ENCODE data around the gene GATA5. TPM values are rescaled to one million over a fixed set of nuclear protein-coding genes. Genes with fewer than 3 reads are reported as not detected.

GATA5 gene
- total RNA-seq, 1 experiment from 2014 or later: 1.4 TPM

DNA sequence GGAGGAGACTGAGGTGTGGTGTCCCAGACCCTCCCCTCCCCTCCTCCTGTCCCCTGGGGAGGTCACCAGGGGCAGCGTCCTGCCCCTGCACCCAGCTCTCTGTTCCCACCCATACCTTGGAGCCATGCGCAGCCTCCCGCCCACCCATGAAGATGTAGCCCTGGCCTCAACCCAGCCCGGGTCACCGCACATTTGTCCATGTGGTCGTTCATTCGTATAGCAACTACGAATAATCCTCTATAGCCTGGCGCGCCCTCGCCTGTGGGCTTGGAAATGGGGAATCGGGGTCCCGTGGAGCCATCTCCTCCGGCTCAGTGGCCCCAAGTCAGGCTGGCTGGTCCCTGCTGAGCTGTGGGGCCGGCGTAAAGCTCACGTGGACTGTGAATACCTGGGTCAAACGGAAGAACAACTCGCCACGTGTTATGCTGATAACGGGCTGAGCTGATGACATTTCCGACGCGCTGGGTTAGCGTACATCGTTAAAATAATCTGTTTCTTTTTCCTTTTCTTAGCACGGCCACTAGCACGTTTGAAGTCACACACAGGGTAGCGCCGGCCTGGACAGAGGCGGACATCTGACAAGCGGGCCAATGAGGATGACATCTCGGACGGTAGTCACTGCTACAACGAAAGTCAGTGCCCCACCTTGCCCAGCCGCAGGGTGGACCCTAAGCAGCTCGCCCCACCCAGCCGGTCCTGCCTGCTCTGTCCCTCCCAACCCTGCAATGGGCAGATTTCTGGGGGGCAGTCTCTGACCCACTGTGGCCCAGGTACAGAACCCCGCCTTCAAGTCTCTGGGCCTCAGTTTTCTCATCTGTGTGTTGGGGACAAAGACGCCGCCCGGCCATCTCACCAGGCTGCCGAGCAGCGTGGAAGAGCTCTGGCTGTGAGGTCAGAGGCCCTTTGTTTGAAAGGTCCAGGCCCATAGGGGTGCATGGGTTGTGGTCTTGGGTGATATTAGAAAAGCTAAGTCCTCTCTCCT lies 28.6 kb downstream of the GATA5 start:
- Mint-ChIP-seq H3K27ac (no peak overlapping the region), H3K27me3 (ENCODE audit: low read depth) (no peaks in the 10 kb centered on the region), H3K4me1 (no peaks in the 10 kb centered on the region), H3K4me3 (no peak overlapping the region), H3K36me3 (no peaks in the 10 kb centered on the region), H3K9me3 (peaks cover 4% of the 10 kb centered on the region; the same call in 1 of the 2 replicates)
- POLR2A ChIA-PET: no interaction called here
- CTCF ChIA-PET: no interaction called here
- no peak for DNase-seq (ENCODE audit: low spot score)
- ATAC-seq: no peak
- TF ChIP-seq ZNF121 (CRISPR knock-in tag; IDR thresholded peaks at IDR 0.05) (no peak), CDX4 (CRISPR knock-in tag; IDR thresholded peaks at IDR 0.05; ENCODE audit: borderline replicate concordance) (no peak), E2F4 (CRISPR knock-in tag; IDR thresholded peaks at IDR 0.05; ENCODE audit: borderline replicate concordance, low read depth) (no peak), KAT7 (CRISPR knock-in tag; IDR thresholded peaks at IDR 0.05; ENCODE audit: borderline replicate concordance) (no peak), AR (CRISPR knock-in tag; IDR thresholded peaks at IDR 0.05) (no peak), JAZF1 (CRISPR knock-in tag; IDR thresholded peaks at IDR 0.05) (no peak), ETV6 (CRISPR knock-in tag; IDR thresholded peaks at IDR 0.05) (no peak), ZSCAN18 (CRISPR knock-in tag; IDR thresholded peaks at IDR 0.05) (no peak)
- TF ChIP-seq, protein P1, sequence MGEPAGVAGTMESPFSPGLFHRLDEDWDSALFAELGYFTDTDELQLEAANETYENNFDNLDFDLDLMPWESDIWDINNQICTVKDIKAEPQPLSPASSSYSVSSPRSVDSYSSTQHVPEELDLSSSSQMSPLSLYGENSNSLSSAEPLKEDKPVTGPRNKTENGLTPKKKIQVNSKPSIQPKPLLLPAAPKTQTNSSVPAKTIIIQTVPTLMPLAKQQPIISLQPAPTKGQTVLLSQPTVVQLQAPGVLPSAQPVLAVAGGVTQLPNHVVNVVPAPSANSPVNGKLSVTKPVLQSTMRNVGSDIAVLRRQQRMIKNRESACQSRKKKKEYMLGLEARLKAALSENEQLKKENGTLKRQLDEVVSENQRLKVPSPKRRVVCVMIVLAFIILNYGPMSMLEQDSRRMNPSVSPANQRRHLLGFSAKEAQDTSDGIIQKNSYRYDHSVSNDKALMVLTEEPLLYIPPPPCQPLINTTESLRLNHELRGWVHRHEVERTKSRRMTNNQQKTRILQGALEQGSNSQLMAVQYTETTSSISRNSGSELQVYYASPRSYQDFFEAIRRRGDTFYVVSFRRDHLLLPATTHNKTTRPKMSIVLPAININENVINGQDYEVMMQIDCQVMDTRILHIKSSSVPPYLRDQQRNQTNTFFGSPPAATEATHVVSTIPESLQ (CRISPR knock-in tag; IDR thresholded peaks at IDR 0.05): no peak

GRCh38 chr20:62446481-62446880 lies 29.3 kb downstream of the GATA5 start:
- H3K27ac Mint-ChIP-seq: no peak overlapping the region
- peaks cover 4% of the 10 kb centered on the region; the same call in 1 of the 2 replicates for H3K9me3 Mint-ChIP-seq
- no peaks in the 10 kb centered on the region for H3K4me1 Mint-ChIP-seq
- ChIA-PET POLR2A (no interaction called here), CTCF (no interaction called here)
- DNase-seq (ENCODE audit: low spot score) (no peak), ATAC-seq (no peak)
- no peaks in the 10 kb centered on the region for H3K27me3 Mint-ChIP-seq (ENCODE audit: low read depth)
- no peak overlapping the region for H3K4me3 Mint-ChIP-seq
- H3K36me3 Mint-ChIP-seq: no peaks in the 10 kb centered on the region
- TF ChIP-seq ZNF138 (CRISPR knock-in tag; conservative IDR thresholded peaks at IDR 0.05): no peak
- TF ChIP-seq CREB1 (CRISPR knock-in tag; IDR thresholded peaks at IDR 0.05): no peak
- TF ChIP-seq, protein P2, sequence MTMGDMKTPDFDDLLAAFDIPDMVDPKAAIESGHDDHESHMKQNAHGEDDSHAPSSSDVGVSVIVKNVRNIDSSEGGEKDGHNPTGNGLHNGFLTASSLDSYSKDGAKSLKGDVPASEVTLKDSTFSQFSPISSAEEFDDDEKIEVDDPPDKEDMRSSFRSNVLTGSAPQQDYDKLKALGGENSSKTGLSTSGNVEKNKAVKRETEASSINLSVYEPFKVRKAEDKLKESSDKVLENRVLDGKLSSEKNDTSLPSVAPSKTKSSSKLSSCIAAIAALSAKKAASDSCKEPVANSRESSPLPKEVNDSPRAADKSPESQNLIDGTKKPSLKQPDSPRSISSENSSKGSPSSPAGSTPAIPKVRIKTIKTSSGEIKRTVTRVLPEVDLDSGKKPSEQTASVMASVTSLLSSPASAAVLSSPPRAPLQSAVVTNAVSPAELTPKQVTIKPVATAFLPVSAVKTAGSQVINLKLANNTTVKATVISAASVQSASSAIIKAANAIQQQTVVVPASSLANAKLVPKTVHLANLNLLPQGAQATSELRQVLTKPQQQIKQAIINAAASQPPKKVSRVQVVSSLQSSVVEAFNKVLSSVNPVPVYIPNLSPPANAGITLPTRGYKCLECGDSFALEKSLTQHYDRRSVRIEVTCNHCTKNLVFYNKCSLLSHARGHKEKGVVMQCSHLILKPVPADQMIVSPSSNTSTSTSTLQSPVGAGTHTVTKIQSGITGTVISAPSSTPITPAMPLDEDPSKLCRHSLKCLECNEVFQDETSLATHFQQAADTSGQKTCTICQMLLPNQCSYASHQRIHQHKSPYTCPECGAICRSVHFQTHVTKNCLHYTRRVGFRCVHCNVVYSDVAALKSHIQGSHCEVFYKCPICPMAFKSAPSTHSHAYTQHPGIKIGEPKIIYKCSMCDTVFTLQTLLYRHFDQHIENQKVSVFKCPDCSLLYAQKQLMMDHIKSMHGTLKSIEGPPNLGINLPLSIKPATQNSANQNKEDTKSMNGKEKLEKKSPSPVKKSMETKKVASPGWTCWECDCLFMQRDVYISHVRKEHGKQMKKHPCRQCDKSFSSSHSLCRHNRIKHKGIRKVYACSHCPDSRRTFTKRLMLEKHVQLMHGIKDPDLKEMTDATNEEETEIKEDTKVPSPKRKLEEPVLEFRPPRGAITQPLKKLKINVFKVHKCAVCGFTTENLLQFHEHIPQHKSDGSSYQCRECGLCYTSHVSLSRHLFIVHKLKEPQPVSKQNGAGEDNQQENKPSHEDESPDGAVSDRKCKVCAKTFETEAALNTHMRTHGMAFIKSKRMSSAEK (CRISPR knock-in tag; IDR thresholded peaks at IDR 0.05; ENCODE audit: borderline replicate concordance): no peak
- TF ChIP-seq E2F4 (CRISPR knock-in tag; IDR thresholded peaks at IDR 0.05; ENCODE audit: borderline replicate concordance, low read depth): no peak
- TF ChIP-seq USF2 (CRISPR knock-in tag; IDR thresholded peaks at IDR 0.05): no peak
- no peak for TF ChIP-seq FOXP1 (CRISPR knock-in tag; IDR thresholded peaks at IDR 0.05; ENCODE audit: borderline replicate concordance)
- no peak for TF ChIP-seq TEAD1 (CRISPR knock-in tag; IDR thresholded peaks at IDR 0.05)
- no peak for TF ChIP-seq ZNF232 (CRISPR knock-in tag; IDR thresholded peaks at IDR 0.05)

Measured in WTC11 (cell line).